ENCODE results near the gene COL11A2. TPM values are rescaled to one million over a fixed set of nuclear protein-coding genes. Genes with fewer than 3 reads are reported as not detected.
A peak's percentile ranks its signal among the peaks of the same experiment; 100 is the strongest.

COL11A2 gene
- total and polyA plus RNA-seq, 2 of the 13 experiments (the other 11 are each of a cell fraction or from before 2014, with no cell fraction given) = 0.55 TPM

- Histone ChIP-seq H3K79me2 (ENCODE audit: insufficient read depth, low read length) (no peaks in the 10 kb centered on the region), H3K27ac (ENCODE audit: extremely low read length, insufficient read depth, low read length) (no peak overlapping the region), H2AFZ (ENCODE audit: low read length) (no peak overlapping the region), H3K4me2 (ENCODE audit: low read depth, low read length) (no peak overlapping the region), H3K9me3 (ENCODE audit: low read length) (no peaks in the 10 kb centered on the region), H3K4me1 (ENCODE audit: insufficient read depth, low read length) (0 out of 2 replicates have a peak, but pooled peaks cover 6% of the 10 kb centered on the region), H3K27me3 (ENCODE audit: control insufficient read depth in 1 of 2, insufficient read depth in 2 of 2, low read length in 2 of 2) (peaks cover 1 to 23% of the 10 kb centered on the region in 2 experiments; a peak in 1 of 5 replicates), H3K36me3 (replicated peaks in 1 of 2; ENCODE audit: control insufficient read depth in 1 of 2, insufficient read depth in 2 of 2, low read length in 2 of 2) (no peaks in the 10 kb centered on the region), H3K4me3 (replicated peaks in 1 of 3; ENCODE audit: insufficient read depth in 1 of 3, low read depth in 2 of 3, low read length in 3 of 3) (no peak overlapping the region), H4K20me1 (ENCODE audit: insufficient read depth, low read length) (no peaks in the 10 kb centered on the region), H3K9ac (ENCODE audit: insufficient read depth, low read depth, low read length) (no peak overlapping the region)
- FAIRE-seq = no peak
- BruUV-seq (replicated peaks) = no TSS peak
- no peak for ATAC-seq
- CTCF ChIA-PET (ENCODE audit: low intra/inter-chr PET ratio, low total read pairs) = no interaction called here
- in situ Hi-C loops (cut with HindIII; ENCODE audit: extremely low pct_ligation_motif_present, low pct_unique_long_range_greater_than_20kb) = no loop called here
- POLR2A ChIA-PET = no interaction called here
- WGBS (ENCODE audit: low lambda C conversion rate) = 11% methylated on average over 5 of the region's 5 CpGs
- TF ChIP-seq, protein P1, sequence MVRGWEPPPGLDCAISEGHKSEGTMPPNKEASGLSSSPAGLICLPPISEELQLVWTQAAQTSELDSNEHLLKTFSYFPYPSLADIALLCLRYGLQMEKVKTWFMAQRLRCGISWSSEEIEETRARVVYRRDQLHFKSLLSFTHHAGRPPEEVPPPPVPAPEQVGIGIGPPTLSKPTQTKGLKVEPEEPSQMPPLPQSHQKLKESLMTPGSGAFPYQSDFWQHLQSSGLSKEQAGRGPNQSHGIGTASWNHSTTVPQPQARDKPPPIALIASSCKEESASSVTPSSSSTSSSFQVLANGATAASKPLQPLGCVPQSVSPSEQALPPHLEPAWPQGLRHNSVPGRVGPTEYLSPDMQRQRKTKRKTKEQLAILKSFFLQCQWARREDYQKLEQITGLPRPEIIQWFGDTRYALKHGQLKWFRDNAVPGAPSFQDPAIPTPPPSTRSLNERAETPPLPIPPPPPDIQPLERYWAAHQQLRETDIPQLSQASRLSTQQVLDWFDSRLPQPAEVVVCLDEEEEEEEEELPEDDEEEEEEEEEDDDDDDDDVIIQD (CRISPR knock-in tag; IDR thresholded peaks at IDR 0.05; ENCODE audit: low read depth) = no peak
- TF ChIP-seq RAD51 (IDR thresholded peaks at IDR 0.05; ENCODE audit: borderline replicate concordance) (peak; percentile 62; the same call in 1 of the 2 replicates), ZBTB37 (CRISPR knock-in tag; IDR thresholded peaks at IDR 0.05) (no peak), ZNF652 (CRISPR knock-in tag; IDR thresholded peaks at IDR 0.05; ENCODE audit: borderline replicate concordance, low read depth) (no peak)
- intact Hi-C loops (cut with micrococcal nuclease; ENCODE audit: unreplicated experiment) = no loop called here
- no peak for DNase-seq (ENCODE audit: low spot score)
Measured at GRCh38 chr6:33142501-33143070, 49.7 kb downstream of the COL11A2 start.

DNA sequence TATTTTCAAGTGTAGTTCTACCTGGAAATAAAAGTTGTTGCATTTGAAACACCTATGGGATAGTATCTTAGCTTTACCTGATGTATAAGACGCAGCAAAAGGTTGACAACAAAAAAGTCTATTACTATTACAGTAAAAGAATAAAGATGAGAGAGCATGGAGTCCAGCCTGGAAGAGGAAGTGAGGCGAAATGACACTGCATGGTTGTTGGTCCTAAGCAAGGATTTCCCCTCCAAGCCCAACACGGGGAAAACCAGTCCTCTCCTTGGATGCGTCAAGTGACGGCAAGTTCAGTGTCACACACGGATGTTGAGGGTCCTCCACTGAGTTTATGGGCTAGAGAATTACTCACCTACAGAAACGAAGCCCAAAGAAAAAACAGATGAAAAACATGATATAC lies 51.7 kb downstream of the COL11A2 start:
- DNase-seq (ENCODE audit: low spot score) (no peak), ATAC-seq (no peak), FAIRE-seq (no peak)
- in situ Hi-C loops (cut with HindIII; ENCODE audit: extremely low pct_ligation_motif_present, low pct_unique_long_range_greater_than_20kb) = no loop called here
- H3K9ac ChIP-seq (ENCODE audit: insufficient read depth, low read depth, low read length) = no peak overlapping the region
- no peak overlapping the region for H3K4me3 ChIP-seq (replicated peaks in 1 of 3; ENCODE audit: insufficient read depth in 1 of 3, low read depth in 2 of 3, low read length in 3 of 3)
- no peaks in the 10 kb centered on the region for H4K20me1 ChIP-seq (ENCODE audit: insufficient read depth, low read length)
- H2AFZ ChIP-seq (ENCODE audit: low read length) = no peak overlapping the region
- no peaks in the 10 kb centered on the region for H3K79me2 ChIP-seq (ENCODE audit: insufficient read depth, low read length)
- H3K27ac ChIP-seq (ENCODE audit: extremely low read length, insufficient read depth, low read length) = no peak overlapping the region
- H3K4me2 ChIP-seq (ENCODE audit: low read depth, low read length) = no peak overlapping the region
- no TSS peak for BruUV-seq (replicated peaks)
- intact Hi-C loops (cut with micrococcal nuclease; ENCODE audit: unreplicated experiment) = no loop called here
- ChIA-PET POLR2A (no interaction called here), CTCF (ENCODE audit: low intra/inter-chr PET ratio, low total read pairs) (no interaction called here)
- 46% methylated on average over 7 of the region's 7 CpGs for whole genome bisulfite sequencing (ENCODE audit: low lambda C conversion rate)
- H3K4me1 ChIP-seq (ENCODE audit: insufficient read depth, low read length) = 0 out of 2 replicates have a peak, but pooled peaks cover 6% of the 10 kb centered on the region
- no peaks in the 10 kb centered on the region for H3K36me3 ChIP-seq (replicated peaks in 1 of 2; ENCODE audit: control insufficient read depth in 1 of 2, insufficient read depth in 2 of 2, low read length in 2 of 2)
- peaks cover 0 to 20% of the 10 kb centered on the region in 2 experiments; a peak in 1 of 5 replicates for H3K27me3 ChIP-seq (ENCODE audit: control insufficient read depth in 1 of 2, insufficient read depth in 2 of 2, low read length in 2 of 2)
- H3K9me3 ChIP-seq (ENCODE audit: low read length) = no peaks in the 10 kb centered on the region
- TF ChIP-seq FOXA3 (CRISPR knock-in tag; IDR thresholded peaks at IDR 0.05) (no peak), ZFP36 (IDR thresholded peaks at IDR 0.05; ENCODE audit: borderline replicate concordance, low read depth, low read length, partially characterized antibody) (no peak), ZNF484 (CRISPR knock-in tag; IDR thresholded peaks at IDR 0.05; ENCODE audit: borderline replicate concordance, low read depth) (no peak), ZNF224 (CRISPR knock-in tag; IDR thresholded peaks at IDR 0.05) (no peak), ZNF24 (IDR thresholded peaks at IDR 0.05) (no peak), SP1 (IDR thresholded peaks at IDR 0.05) (no peak), SP1 (CRISPR knock-in tag; IDR thresholded peaks at IDR 0.05) (no peak), AGO1 (IDR thresholded peaks at IDR 0.05; ENCODE audit: low read depth, low read length, poor library complexity, severe bottlenecking) (no peak), ZNF83 (CRISPR knock-in tag; IDR thresholded peaks at IDR 0.05; ENCODE audit: borderline replicate concordance) (no peak)
- TF ChIP-seq, protein P2, sequence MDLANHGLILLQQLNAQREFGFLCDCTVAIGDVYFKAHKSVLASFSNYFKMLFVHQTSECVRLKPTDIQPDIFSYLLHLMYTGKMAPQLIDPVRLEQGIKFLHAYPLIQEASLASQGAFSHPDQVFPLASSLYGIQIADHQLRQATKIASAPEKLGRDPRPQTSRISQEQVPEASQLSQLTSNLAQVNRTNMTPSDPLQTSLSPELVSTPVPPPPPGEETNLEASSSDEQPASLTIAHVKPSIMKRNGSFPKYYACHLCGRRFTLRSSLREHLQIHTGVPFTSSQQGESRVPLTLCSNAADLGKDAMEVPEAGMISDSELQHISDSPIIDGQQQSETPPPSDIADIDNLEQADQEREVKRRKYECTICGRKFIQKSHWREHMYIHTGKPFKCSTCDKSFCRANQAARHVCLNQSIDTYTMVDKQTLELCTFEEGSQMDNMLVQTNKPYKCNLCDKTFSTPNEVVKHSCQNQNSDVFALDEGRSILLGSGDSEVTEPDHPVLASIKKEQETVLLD (CRISPR knock-in tag; IDR thresholded peaks at IDR 0.05; ENCODE audit: low read depth) = no peak
